GM23338 (cell line): ENCODE data around the gene AVPR2. TPM values are rescaled to one million over a fixed set of nuclear protein-coding genes. Genes with fewer than 3 reads are reported as not detected.

Source experiments
- ATAC-seq: fragments of 200-7000 bp; cut with Tn5 transposase; 3 replicates; pipeline ENCODE4 v1.9.1; 2020
- DNase-seq: peaks from one replicate; pipeline ENCODE4 v3.0.0-alpha.2; 2015; ENCODE audit warnings: low spot score
- H2AFZ ChIP-seq: fragments of 200-600 bp; sonication (generic); 2 replicates; pipeline ENCODE4 v1.8.0; 2016; ENCODE audit warnings: antibody characterized with exemption, mild to moderate bottlenecking, moderate library complexity
- H3F3A ChIP-seq: fragments of 200-600 bp; sonication (generic); replicated peaks from 2 replicates; pipeline ENCODE4 v1.8.0; 2017; ENCODE audit warnings: antibody characterized with exemption, mixed run types, low read depth
- H3K27ac ChIP-seq: fragments of 200-600 bp; sonication (generic); 2 replicates; pipeline ENCODE4 v1.6.1; 2016; ENCODE audit warnings: low read depth
- H3K27me3 ChIP-seq: fragments of 200-600 bp; sonication (generic); 2 replicates; pipeline ENCODE4 v1.8.0; 2016; ENCODE audit warnings: mild to moderate bottlenecking, mixed run types, moderate library complexity; ENCODE audit not compliant: insufficient read depth
- H3K36me3 ChIP-seq: fragments of 200-600 bp; sonication (generic); 2 replicates; pipeline ENCODE4 v1.8.0; 2016; ENCODE audit warnings: mild to moderate bottlenecking; ENCODE audit not compliant: insufficient read depth
- H3K4me1 ChIP-seq: fragments of 200-600 bp; sonication (generic); 2 replicates; pipeline ENCODE4 v1.8.0; 2016; ENCODE audit warnings: mild to moderate bottlenecking, moderate library complexity; ENCODE audit not compliant: insufficient read depth
- H3K4me2 ChIP-seq: fragments of 200-600 bp; sonication (generic); 2 replicates; pipeline ENCODE4 v1.7.1; 2017; ENCODE audit warnings: mixed run types
- H3K4me3 ChIP-seq: fragments of 200-600 bp; sonication (generic); 2 replicates; pipeline ENCODE4 v1.6.1; 2016; ENCODE audit warnings: mixed run types
- H3K79me2 ChIP-seq: fragments of 200-600 bp; sonication (generic); replicated peaks from 2 replicates; pipeline ENCODE4 v1.8.0; 2017; ENCODE audit warnings: mild to moderate bottlenecking; ENCODE audit not compliant: insufficient read depth
- H3K9me2 ChIP-seq: fragments of 200-600 bp; sonication (generic); 2 replicates; pipeline ENCODE4 v1.8.0; 2017; ENCODE audit not compliant: insufficient read depth
- H4K20me1 ChIP-seq: fragments of 200-600 bp; sonication (generic); replicated peaks from 2 replicates; pipeline ENCODE4 v1.8.0; 2017; ENCODE audit warnings: mild to moderate bottlenecking; ENCODE audit not compliant: insufficient read depth
- H3K27ac Mint-ChIP-seq: 2 replicates; pipeline ENCODE4 v1.8.0; 2020; ENCODE audit warnings: inconsistent platforms, mild to moderate bottlenecking, moderate library complexity, mixed read lengths
- H3K27me3 Mint-ChIP-seq: 3 replicates; pipeline ENCODE4 v1.8.0; 2022; ENCODE audit warnings: low read depth, mild to moderate bottlenecking, moderate library complexity, mixed read lengths, inconsistent platforms; ENCODE audit not compliant: insufficient read depth, poor library complexity
- H3K36me3 Mint-ChIP-seq: 3 replicates; pipeline ENCODE4 v1.8.0; 2021; ENCODE audit warnings: low read depth, mild to moderate bottlenecking, inconsistent platforms, moderate library complexity, mixed read lengths
- H3K4me1 Mint-ChIP-seq: 3 replicates; pipeline ENCODE4 v1.8.0; 2020; ENCODE audit warnings: mild to moderate bottlenecking, inconsistent platforms, mixed read lengths
- H3K4me3 Mint-ChIP-seq: 3 replicates; pipeline ENCODE4 v1.8.0; 2021; ENCODE audit warnings: moderate library complexity, mild to moderate bottlenecking, inconsistent platforms, mixed read lengths
- H3K9me3 Mint-ChIP-seq: 3 replicates; pipeline ENCODE4 v1.8.0; 2020; ENCODE audit warnings: moderate library complexity, mild to moderate bottlenecking, inconsistent platforms, mixed read lengths
- CREB1 ChIP-seq: fragments of 250-450 bp; sonication (Bioruptor Pico); IDR thresholded peaks from 2 replicates; pipeline ENCODE4 v1.5.0; 2020; ENCODE audit warnings: low read depth, mild to moderate bottlenecking, moderate library complexity
- EZH2 ChIP-seq: fragments of 200-600 bp; sonication (generic); IDR thresholded peaks from one replicate; pipeline ENCODE4 v1.8.0; 2017; ENCODE audit warnings: antibody characterized with exemption, mild to moderate bottlenecking, low read depth; ENCODE audit not compliant: unreplicated experiment
- EZH2phosphoT487 ChIP-seq: fragments of 200-600 bp; sonication (generic); IDR thresholded peaks from one replicate; pipeline ENCODE4 v1.8.1; 2018; ENCODE audit warnings: antibody characterized with exemption; ENCODE audit not compliant: unreplicated experiment
- JUNB ChIP-seq: IDR thresholded peaks from one replicate; pipeline ENCODE4 v1.6.1; 2016; ENCODE audit warnings: antibody characterized with exemption; ENCODE audit not compliant: unreplicated experiment
- NANOG ChIP-seq: IDR thresholded peaks from 2 replicates; pipeline ENCODE4 v1.6.1; 2016; ENCODE audit warnings: antibody characterized with exemption, borderline replicate concordance
- POLR2AphosphoS5 ChIP-seq: IDR thresholded peaks from 2 replicates; pipeline ENCODE4 v1.6.1; 2016; ENCODE audit warnings: antibody characterized with exemption, low read depth
- STAT1 ChIP-seq: IDR thresholded peaks from one replicate; pipeline ENCODE4 v1.6.1; 2016; ENCODE audit warnings: antibody characterized with exemption; ENCODE audit not compliant: unreplicated experiment
- ZNF114 ChIP-seq: fragments of 250-450 bp; sonication (Bioruptor Pico); IDR thresholded peaks from 2 replicates; pipeline ENCODE4 v1.5.0; 2020; ENCODE audit warnings: mild to moderate bottlenecking, moderate library complexity
- ZNF331 ChIP-seq: fragments of 250-450 bp; sonication (Bioruptor Pico); IDR thresholded peaks from 2 replicates; pipeline ENCODE4 v1.5.0; 2020; ENCODE audit warnings: low read depth, mild to moderate bottlenecking, moderate library complexity
- polyA plus RNA-seq: library from polyadenylated mRNA; unstranded; fragments of >200 nt; fragmentation: Nextera tagmentation; extraction: Ambion mirVana; gene quantifications from 2 replicates; pipeline ENCODE4 v1.2.1, GENCODE V29; 2016
- total RNA-seq: library from RNA; depleted of rRNA; stranded (reverse); fragments of >200 nt; shearing (Covaris generic); gene quantifications from 2 replicates; pipeline ENCODE4 v1.2.3, GENCODE V29; 2014
- TF ChIP-seq, protein P1 (sequence below), 2 experiments: fragments of 200-600 bp in 1 of 2; sonication (generic) in 1 of 2; conservative IDR thresholded peaks; 2 replicates each; pipeline versions ENCODE4 v1.5.1 to v1.6.1; 2016 to 2017; ENCODE audit warnings: antibody characterized with exemption in 2 of 2, low read depth in 2 of 2, mild to moderate bottlenecking in 2 of 2, moderate library complexity in 1 of 2
- TF ChIP-seq, protein P2 (sequence below): fragments of 250-450 bp; sonication (Bioruptor Pico); IDR thresholded peaks from 2 replicates; pipeline ENCODE4 v1.5.0; 2020; ENCODE audit warnings: mild to moderate bottlenecking, moderate library complexity
- TF ChIP-seq, protein P3 (sequence below): IDR thresholded peaks from 2 replicates; pipeline ENCODE4 v1.6.1; 2016; ENCODE audit warnings: antibody characterized with exemption
- TF ChIP-seq, protein P4 (sequence below): IDR thresholded peaks from one replicate; pipeline ENCODE4 v1.6.1; 2018; ENCODE audit warnings: antibody characterized with exemption; ENCODE audit not compliant: unreplicated experiment

Gene AVPR2
- total and polyA plus RNA-seq, 2 experiments from 2014 or later: not detected

DNA sequence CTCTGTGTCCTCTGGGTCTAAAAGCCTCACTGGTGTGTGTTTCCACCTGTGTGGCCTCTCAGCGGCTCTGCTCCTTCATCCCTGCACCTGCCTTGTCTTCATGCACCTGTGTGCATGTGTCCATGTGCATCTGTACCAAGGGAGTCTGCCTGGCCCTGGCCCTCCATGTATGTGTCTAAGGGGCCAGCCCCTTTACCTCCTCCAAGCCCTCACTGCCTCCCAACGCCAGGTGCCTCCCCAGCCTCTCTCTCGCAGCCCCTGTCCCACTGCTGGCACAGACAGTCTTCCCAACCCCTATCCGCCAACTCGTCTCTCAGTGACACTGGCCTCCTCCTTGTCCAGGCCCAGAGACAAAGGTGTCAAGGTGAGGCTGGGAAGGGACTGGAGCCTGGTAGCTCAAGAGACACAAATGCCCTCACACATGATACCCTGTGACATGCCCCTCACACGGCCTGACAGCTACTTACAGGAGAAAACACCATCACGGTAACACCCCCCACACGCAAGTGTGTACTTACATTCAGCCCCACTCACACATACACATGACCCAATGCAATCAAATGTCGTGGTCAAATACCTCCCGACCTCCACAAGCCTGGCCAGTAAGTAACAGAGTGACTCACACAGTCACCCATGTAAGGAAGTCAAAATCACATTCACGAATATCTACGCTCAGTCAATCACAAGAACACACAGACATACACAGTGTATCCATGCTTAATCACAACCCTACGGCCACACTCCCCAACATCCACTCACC is 29.9 kb upstream of the AVPR2 start:
- no peak overlapping the region for H3K27ac Mint-ChIP-seq
- peaks cover 8% of the 10 kb centered on the region for H3K36me3 Mint-ChIP-seq
- peaks cover 15% of the 10 kb centered on the region for H3K27me3 Mint-ChIP-seq
- no peak for DNase-seq
- H3K9me2 ChIP-seq: no peaks in the 10 kb centered on the region
- no peaks in the 10 kb centered on the region; the same call in 2 of the 3 replicates for H3K9me3 Mint-ChIP-seq
- no peaks in the 10 kb centered on the region for H3K36me3 ChIP-seq
- ATAC-seq: no peak
- H2AFZ ChIP-seq: no peak overlapping the region
- no peak for TF ChIP-seq ZNF331
- TF ChIP-seq, protein P1, sequence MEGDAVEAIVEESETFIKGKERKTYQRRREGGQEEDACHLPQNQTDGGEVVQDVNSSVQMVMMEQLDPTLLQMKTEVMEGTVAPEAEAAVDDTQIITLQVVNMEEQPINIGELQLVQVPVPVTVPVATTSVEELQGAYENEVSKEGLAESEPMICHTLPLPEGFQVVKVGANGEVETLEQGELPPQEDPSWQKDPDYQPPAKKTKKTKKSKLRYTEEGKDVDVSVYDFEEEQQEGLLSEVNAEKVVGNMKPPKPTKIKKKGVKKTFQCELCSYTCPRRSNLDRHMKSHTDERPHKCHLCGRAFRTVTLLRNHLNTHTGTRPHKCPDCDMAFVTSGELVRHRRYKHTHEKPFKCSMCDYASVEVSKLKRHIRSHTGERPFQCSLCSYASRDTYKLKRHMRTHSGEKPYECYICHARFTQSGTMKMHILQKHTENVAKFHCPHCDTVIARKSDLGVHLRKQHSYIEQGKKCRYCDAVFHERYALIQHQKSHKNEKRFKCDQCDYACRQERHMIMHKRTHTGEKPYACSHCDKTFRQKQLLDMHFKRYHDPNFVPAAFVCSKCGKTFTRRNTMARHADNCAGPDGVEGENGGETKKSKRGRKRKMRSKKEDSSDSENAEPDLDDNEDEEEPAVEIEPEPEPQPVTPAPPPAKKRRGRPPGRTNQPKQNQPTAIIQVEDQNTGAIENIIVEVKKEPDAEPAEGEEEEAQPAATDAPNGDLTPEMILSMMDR (conservative IDR thresholded peaks at IDR 0.05; ENCODE audit: low read depth in 2 of 2): no peak
- no peak for TF ChIP-seq STAT1
- TF ChIP-seq, protein P2, sequence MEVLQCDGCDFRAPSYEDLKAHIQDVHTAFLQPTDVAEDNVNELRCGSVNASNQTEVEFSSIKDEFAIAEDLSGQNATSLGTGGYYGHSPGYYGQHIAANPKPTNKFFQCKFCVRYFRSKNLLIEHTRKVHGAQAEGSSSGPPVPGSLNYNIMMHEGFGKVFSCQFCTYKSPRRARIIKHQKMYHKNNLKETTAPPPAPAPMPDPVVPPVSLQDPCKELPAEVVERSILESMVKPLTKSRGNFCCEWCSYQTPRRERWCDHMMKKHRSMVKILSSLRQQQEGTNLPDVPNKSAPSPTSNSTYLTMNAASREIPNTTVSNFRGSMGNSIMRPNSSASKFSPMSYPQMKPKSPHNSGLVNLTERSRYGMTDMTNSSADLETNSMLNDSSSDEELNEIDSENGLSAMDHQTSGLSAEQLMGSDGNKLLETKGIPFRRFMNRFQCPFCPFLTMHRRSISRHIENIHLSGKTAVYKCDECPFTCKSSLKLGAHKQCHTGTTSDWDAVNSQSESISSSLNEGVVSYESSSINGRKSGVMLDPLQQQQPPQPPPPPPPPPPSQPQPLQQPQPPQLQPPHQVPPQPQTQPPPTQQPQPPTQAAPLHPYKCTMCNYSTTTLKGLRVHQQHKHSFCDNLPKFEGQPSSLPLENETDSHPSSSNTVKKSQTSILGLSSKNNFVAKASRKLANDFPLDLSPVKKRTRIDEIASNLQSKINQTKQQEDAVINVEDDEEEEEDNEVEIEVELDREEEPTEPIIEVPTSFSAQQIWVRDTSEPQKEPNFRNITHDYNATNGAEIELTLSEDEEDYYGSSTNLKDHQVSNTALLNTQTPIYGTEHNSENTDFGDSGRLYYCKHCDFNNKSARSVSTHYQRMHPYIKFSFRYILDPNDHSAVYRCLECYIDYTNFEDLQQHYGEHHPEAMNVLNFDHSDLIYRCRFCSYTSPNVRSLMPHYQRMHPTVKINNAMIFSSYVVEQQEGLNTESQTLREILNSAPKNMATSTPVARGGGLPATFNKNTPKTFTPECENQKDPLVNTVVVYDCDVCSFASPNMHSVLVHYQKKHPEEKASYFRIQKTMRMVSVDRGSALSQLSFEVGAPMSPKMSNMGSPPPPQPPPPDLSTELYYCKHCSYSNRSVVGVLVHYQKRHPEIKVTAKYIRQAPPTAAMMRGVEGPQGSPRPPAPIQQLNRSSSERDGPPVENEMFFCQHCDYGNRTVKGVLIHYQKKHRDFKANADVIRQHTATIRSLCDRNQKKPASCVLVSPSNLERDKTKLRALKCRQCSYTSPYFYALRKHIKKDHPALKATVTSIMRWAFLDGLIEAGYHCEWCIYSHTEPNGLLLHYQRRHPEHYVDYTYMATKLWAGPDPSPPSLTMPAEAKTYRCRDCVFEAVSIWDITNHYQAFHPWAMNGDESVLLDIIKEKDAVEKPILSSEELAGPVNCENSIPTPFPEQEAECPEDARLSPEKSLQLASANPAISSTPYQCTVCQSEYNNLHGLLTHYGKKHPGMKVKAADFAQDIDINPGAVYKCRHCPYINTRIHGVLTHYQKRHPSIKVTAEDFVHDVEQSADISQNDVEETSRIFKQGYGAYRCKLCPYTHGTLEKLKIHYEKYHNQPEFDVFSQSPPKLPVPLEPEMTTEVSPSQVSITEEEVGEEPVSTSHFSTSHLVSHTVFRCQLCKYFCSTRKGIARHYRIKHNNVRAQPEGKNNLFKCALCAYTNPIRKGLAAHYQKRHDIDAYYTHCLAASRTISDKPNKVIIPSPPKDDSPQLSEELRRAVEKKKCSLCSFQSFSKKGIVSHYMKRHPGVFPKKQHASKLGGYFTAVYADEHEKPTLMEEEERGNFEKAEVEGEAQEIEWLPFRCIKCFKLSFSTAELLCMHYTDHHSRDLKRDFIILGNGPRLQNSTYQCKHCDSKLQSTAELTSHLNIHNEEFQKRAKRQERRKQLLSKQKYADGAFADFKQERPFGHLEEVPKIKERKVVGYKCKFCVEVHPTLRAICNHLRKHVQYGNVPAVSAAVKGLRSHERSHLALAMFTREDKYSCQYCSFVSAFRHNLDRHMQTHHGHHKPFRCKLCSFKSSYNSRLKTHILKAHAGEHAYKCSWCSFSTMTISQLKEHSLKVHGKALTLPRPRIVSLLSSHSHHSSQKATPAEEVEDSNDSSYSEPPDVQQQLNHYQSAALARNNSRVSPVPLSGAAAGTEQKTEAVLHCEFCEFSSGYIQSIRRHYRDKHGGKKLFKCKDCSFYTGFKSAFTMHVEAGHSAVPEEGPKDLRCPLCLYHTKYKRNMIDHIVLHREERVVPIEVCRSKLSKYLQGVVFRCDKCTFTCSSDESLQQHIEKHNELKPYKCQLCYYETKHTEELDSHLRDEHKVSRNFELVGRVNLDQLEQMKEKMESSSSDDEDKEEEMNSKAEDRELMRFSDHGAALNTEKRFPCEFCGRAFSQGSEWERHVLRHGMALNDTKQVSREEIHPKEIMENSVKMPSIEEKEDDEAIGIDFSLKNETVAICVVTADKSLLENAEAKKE: no peak
- TF ChIP-seq ZNF114 (CRISPR knock-in tag): no peak
- TF ChIP-seq, protein P3, sequence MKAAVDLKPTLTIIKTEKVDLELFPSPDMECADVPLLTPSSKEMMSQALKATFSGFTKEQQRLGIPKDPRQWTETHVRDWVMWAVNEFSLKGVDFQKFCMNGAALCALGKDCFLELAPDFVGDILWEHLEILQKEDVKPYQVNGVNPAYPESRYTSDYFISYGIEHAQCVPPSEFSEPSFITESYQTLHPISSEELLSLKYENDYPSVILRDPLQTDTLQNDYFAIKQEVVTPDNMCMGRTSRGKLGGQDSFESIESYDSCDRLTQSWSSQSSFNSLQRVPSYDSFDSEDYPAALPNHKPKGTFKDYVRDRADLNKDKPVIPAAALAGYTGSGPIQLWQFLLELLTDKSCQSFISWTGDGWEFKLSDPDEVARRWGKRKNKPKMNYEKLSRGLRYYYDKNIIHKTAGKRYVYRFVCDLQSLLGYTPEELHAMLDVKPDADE: no peak
- TF ChIP-seq CREB1 (CRISPR knock-in tag): no peak
- TF ChIP-seq NANOG: no peak
- no peak for TF ChIP-seq POLR2AphosphoS5
- TF ChIP-seq EZH2phosphoT487: no peak
- TF ChIP-seq JUNB: no peak
- TF ChIP-seq, protein P4, sequence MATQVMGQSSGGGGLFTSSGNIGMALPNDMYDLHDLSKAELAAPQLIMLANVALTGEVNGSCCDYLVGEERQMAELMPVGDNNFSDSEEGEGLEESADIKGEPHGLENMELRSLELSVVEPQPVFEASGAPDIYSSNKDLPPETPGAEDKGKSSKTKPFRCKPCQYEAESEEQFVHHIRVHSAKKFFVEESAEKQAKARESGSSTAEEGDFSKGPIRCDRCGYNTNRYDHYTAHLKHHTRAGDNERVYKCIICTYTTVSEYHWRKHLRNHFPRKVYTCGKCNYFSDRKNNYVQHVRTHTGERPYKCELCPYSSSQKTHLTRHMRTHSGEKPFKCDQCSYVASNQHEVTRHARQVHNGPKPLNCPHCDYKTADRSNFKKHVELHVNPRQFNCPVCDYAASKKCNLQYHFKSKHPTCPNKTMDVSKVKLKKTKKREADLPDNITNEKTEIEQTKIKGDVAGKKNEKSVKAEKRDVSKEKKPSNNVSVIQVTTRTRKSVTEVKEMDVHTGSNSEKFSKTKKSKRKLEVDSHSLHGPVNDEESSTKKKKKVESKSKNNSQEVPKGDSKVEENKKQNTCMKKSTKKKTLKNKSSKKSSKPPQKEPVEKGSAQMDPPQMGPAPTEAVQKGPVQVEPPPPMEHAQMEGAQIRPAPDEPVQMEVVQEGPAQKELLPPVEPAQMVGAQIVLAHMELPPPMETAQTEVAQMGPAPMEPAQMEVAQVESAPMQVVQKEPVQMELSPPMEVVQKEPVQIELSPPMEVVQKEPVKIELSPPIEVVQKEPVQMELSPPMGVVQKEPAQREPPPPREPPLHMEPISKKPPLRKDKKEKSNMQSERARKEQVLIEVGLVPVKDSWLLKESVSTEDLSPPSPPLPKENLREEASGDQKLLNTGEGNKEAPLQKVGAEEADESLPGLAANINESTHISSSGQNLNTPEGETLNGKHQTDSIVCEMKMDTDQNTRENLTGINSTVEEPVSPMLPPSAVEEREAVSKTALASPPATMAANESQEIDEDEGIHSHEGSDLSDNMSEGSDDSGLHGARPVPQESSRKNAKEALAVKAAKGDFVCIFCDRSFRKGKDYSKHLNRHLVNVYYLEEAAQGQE: no peak
- TF ChIP-seq EZH2: no peak
- H3K79me2 ChIP-seq: no peaks in the 10 kb centered on the region
- no peak overlapping the region for H3K27ac ChIP-seq
- H3K4me1 Mint-ChIP-seq: peaks cover 61% of the 10 kb centered on the region
- no peaks in the 10 kb centered on the region for H4K20me1 ChIP-seq
- H3K27me3 ChIP-seq: no peaks in the 10 kb centered on the region
- peak overlapping the region; percentile 36; the same call in 1 of the 3 replicates for H3K4me3 Mint-ChIP-seq
- 0 out of 2 replicates have a peak overlapping the region, but pooled peaks have one; percentile 43 for H3K4me2 ChIP-seq
- H3K4me3 ChIP-seq: no peak overlapping the region
- peaks cover 16% of the 10 kb centered on the region; the same call in 1 of the 2 replicates for H3K4me1 ChIP-seq
- no peaks in the 10 kb centered on the region for H3F3A ChIP-seq
